ENCODE data around the gene ADD3. TPM values are rescaled to one million over a fixed set of nuclear protein-coding genes. Genes with fewer than 3 reads are reported as not detected.

Gene ADD3
- total RNA-seq, 1 experiment from 2014 or later = 86.7 TPM

DNA sequence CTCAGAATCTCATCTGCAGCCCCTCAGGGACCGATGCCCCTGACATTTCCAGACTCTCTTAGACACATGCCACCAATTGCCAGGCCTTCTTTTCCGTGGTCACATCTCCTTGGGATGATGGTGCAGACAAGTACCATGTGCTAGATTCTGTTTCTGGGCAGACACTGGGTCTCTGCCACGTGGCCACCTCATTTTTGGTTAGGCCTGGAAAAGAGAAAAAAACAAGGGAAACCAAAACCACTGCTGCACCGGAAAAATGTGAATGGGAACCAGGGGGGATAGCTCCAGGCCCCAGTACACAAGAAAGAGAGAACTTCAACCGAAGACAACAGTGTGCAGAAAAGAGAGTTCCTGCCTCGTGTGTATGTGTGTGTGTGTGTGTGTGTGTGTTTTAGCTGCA is 176.6 kb downstream of the ADD3 start:
- H3K27me3 Mint-ChIP-seq (ENCODE audit: low read depth) = peaks cover 31% of the 10 kb centered on the region
- H3K4me1 Mint-ChIP-seq = no peaks in the 10 kb centered on the region
- no peak overlapping the region for H3K4me3 Mint-ChIP-seq
- DNase-seq (ENCODE audit: low spot score) (no peak), ATAC-seq (no peak)
- TF ChIP-seq SMAD3 (CRISPR knock-in tag; IDR thresholded peaks at IDR 0.05; ENCODE audit: borderline replicate concordance) (no peak), ZNF219 (CRISPR knock-in tag; IDR thresholded peaks at IDR 0.05; ENCODE audit: borderline replicate concordance) (no peak), MYBL2 (CRISPR knock-in tag; IDR thresholded peaks at IDR 0.05) (no peak)
- TF ChIP-seq, protein P1, sequence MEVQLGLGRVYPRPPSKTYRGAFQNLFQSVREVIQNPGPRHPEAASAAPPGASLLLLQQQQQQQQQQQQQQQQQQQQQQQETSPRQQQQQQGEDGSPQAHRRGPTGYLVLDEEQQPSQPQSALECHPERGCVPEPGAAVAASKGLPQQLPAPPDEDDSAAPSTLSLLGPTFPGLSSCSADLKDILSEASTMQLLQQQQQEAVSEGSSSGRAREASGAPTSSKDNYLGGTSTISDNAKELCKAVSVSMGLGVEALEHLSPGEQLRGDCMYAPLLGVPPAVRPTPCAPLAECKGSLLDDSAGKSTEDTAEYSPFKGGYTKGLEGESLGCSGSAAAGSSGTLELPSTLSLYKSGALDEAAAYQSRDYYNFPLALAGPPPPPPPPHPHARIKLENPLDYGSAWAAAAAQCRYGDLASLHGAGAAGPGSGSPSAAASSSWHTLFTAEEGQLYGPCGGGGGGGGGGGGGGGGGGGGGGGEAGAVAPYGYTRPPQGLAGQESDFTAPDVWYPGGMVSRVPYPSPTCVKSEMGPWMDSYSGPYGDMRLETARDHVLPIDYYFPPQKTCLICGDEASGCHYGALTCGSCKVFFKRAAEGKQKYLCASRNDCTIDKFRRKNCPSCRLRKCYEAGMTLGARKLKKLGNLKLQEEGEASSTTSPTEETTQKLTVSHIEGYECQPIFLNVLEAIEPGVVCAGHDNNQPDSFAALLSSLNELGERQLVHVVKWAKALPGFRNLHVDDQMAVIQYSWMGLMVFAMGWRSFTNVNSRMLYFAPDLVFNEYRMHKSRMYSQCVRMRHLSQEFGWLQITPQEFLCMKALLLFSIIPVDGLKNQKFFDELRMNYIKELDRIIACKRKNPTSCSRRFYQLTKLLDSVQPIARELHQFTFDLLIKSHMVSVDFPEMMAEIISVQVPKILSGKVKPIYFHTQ (CRISPR knock-in tag; IDR thresholded peaks at IDR 0.05) = no peak
- TF ChIP-seq, protein P2, sequence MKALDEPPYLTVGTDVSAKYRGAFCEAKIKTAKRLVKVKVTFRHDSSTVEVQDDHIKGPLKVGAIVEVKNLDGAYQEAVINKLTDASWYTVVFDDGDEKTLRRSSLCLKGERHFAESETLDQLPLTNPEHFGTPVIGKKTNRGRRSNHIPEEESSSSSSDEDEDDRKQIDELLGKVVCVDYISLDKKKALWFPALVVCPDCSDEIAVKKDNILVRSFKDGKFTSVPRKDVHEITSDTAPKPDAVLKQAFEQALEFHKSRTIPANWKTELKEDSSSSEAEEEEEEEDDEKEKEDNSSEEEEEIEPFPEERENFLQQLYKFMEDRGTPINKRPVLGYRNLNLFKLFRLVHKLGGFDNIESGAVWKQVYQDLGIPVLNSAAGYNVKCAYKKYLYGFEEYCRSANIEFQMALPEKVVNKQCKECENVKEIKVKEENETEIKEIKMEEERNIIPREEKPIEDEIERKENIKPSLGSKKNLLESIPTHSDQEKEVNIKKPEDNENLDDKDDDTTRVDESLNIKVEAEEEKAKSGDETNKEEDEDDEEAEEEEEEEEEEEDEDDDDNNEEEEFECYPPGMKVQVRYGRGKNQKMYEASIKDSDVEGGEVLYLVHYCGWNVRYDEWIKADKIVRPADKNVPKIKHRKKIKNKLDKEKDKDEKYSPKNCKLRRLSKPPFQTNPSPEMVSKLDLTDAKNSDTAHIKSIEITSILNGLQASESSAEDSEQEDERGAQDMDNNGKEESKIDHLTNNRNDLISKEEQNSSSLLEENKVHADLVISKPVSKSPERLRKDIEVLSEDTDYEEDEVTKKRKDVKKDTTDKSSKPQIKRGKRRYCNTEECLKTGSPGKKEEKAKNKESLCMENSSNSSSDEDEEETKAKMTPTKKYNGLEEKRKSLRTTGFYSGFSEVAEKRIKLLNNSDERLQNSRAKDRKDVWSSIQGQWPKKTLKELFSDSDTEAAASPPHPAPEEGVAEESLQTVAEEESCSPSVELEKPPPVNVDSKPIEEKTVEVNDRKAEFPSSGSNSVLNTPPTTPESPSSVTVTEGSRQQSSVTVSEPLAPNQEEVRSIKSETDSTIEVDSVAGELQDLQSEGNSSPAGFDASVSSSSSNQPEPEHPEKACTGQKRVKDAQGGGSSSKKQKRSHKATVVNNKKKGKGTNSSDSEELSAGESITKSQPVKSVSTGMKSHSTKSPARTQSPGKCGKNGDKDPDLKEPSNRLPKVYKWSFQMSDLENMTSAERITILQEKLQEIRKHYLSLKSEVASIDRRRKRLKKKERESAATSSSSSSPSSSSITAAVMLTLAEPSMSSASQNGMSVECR (CRISPR knock-in tag; IDR thresholded peaks at IDR 0.05; ENCODE audit: borderline replicate concordance) = no peak
- TF ChIP-seq, protein P3, sequence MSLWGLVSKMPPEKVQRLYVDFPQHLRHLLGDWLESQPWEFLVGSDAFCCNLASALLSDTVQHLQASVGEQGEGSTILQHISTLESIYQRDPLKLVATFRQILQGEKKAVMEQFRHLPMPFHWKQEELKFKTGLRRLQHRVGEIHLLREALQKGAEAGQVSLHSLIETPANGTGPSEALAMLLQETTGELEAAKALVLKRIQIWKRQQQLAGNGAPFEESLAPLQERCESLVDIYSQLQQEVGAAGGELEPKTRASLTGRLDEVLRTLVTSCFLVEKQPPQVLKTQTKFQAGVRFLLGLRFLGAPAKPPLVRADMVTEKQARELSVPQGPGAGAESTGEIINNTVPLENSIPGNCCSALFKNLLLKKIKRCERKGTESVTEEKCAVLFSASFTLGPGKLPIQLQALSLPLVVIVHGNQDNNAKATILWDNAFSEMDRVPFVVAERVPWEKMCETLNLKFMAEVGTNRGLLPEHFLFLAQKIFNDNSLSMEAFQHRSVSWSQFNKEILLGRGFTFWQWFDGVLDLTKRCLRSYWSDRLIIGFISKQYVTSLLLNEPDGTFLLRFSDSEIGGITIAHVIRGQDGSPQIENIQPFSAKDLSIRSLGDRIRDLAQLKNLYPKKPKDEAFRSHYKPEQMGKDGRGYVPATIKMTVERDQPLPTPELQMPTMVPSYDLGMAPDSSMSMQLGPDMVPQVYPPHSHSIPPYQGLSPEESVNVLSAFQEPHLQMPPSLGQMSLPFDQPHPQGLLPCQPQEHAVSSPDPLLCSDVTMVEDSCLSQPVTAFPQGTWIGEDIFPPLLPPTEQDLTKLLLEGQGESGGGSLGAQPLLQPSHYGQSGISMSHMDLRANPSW (CRISPR knock-in tag; conservative IDR thresholded peaks at IDR 0.05; ENCODE audit: low read depth) = no peak
- TF ChIP-seq, protein P4, sequence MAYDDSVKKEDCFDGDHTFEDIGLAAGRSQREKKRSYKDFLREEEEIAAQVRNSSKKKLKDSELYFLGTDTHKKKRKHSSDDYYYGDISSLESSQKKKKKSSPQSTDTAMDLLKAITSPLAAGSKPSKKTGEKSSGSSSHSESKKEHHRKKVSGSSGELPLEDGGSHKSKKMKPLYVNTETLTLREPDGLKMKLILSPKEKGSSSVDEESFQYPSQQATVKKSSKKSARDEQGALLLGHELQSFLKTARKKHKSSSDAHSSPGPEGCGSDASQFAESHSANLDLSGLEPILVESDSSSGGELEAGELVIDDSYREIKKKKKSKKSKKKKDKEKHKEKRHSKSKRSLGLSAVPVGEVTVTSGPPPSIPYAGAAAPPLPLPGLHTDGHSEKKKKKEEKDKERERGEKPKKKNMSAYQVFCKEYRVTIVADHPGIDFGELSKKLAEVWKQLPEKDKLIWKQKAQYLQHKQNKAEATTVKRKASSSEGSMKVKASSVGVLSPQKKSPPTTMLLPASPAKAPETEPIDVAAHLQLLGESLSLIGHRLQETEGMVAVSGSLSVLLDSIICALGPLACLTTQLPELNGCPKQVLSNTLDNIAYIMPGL (CRISPR knock-in tag; IDR thresholded peaks at IDR 0.05) = no peak
- ChIA-PET POLR2A (no interaction called here), CTCF (interaction anchor here (0.6 kb wide), 1 partner anchor 8 kb away, joined by 3 read pairs; no protein-coding TSS in a partner anchor)
- H3K36me3 Mint-ChIP-seq = no peaks in the 10 kb centered on the region
- H3K9me3 Mint-ChIP-seq = no peaks in the 10 kb centered on the region
- no peak overlapping the region for H3K27ac Mint-ChIP-seq

Other genes with a start within 250 kb of the ADD3 start
- gene XPNPEP1, start 84.5 kb upstream of the ADD3 start, total RNA-seq (2021) = 57.1 to 60.2 TPM (median 59.3 TPM) in 3 replicates
- gene MXI1, start 199.6 kb downstream of the ADD3 start, total RNA-seq (2021) = 16.6 to 23.9 TPM (median 21.6 TPM) in 3 replicates

Data from WTC11 (cell line).